ENCODE measurements around the gene CALM3. TPM values are rescaled to one million over a fixed set of nuclear protein-coding genes. Genes with fewer than 3 reads are reported as not detected.

Gene CALM3
- total RNA-seq, 1 experiment from 2014 or later, result 343 TPM

- H3K4me1 Mint-ChIP-seq, result no peaks in the 10 kb centered on the region
- H3K23ac ChIP-seq (ENCODE audit: insufficient read length, low read depth, low read length), result no peak overlapping the region
- no CpG with 5 or more reads among the region's 6 CpGs for WGBS (ENCODE audit: extremely low coverage, insufficient read length, low lambda C conversion rate)
- H3K79me2 ChIP-seq (ENCODE audit: insufficient read depth, low read length), result no peaks in the 10 kb centered on the region
- H3K14ac ChIP-seq (ENCODE audit: insufficient read depth, low read length), result no peak overlapping the region
- H4K20me1 ChIP-seq (ENCODE audit: control insufficient read depth, insufficient read depth, insufficient read length), result no peaks in the 10 kb centered on the region
- no peak overlapping the region for H4K91ac ChIP-seq (ENCODE audit: insufficient read length, low read depth, low read length)
- H3K36me3 Mint-ChIP-seq (ENCODE audit: insufficient read depth in 1 of 3, low read depth in 3 of 3), result 0 out of 7 replicates have a peak, but pooled peaks cover 0 to 4% (median 0%) of the 10 kb centered on the region in 3 experiments
- no peaks in the 10 kb centered on the region for H3K9me3 ChIP-seq (ENCODE audit: control insufficient read depth, low read depth, low read length)
- H2BK120ac ChIP-seq (ENCODE audit: low read depth, low read length, poor library complexity, severe bottlenecking), result no peak overlapping the region
- no peak overlapping the region for H3K4ac ChIP-seq (ENCODE audit: low read depth, low read length)
- H3K79me1 ChIP-seq (ENCODE audit: insufficient read depth, low read depth, low read length, poor library complexity, severe bottlenecking), result no peaks in the 10 kb centered on the region
- no peak overlapping the region for H4K5ac ChIP-seq (ENCODE audit: insufficient read length, low read depth, low read length)
- H3K27me3 ChIP-seq (ENCODE audit: insufficient read depth, low read length), result no peaks in the 10 kb centered on the region
- no peak overlapping the region for H2BK20ac ChIP-seq (ENCODE audit: low read depth, low read length, poor library complexity, severe bottlenecking)
- no peak overlapping the region for H3K9ac ChIP-seq (ENCODE audit: extremely low read depth, insufficient read length, low read length)
- H3K23me2 ChIP-seq (ENCODE audit: insufficient read length, low read depth, low read length, poor library complexity, severe bottlenecking), result no peaks in the 10 kb centered on the region
- H2BK15ac ChIP-seq (ENCODE audit: low read depth, low read length), result no peak overlapping the region
- no peaks in the 10 kb centered on the region for H3K4me1 ChIP-seq (ENCODE audit: insufficient read depth, low read length)
- peaks cover 3 to 9% of the 10 kb centered on the region in 2 experiments; a peak in 3 of 5 replicates for H3K9me3 Mint-ChIP-seq
- H3K56ac ChIP-seq (ENCODE audit: insufficient read length, low read depth, low read length), result no peak overlapping the region
- H2BK5ac ChIP-seq (ENCODE audit: insufficient read length, low read length), result no peak overlapping the region
- H2AK5ac ChIP-seq (ENCODE audit: insufficient read length, low read length), result no peak overlapping the region
- no peak for DNase-seq
- TF ChIP-seq, protein P1, sequence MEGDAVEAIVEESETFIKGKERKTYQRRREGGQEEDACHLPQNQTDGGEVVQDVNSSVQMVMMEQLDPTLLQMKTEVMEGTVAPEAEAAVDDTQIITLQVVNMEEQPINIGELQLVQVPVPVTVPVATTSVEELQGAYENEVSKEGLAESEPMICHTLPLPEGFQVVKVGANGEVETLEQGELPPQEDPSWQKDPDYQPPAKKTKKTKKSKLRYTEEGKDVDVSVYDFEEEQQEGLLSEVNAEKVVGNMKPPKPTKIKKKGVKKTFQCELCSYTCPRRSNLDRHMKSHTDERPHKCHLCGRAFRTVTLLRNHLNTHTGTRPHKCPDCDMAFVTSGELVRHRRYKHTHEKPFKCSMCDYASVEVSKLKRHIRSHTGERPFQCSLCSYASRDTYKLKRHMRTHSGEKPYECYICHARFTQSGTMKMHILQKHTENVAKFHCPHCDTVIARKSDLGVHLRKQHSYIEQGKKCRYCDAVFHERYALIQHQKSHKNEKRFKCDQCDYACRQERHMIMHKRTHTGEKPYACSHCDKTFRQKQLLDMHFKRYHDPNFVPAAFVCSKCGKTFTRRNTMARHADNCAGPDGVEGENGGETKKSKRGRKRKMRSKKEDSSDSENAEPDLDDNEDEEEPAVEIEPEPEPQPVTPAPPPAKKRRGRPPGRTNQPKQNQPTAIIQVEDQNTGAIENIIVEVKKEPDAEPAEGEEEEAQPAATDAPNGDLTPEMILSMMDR (conservative IDR thresholded peaks at IDR 0.05), result no peak
- no peak overlapping the region for H3K4me2 ChIP-seq (ENCODE audit: insufficient read depth, insufficient read length, low read length)
- H2AFZ ChIP-seq (ENCODE audit: low read length), result no peak overlapping the region
- no peak overlapping the region for H4K8ac ChIP-seq (replicated peaks; ENCODE audit: insufficient read length, low read depth, low read length)
- H2BK12ac ChIP-seq (ENCODE audit: insufficient read length, low read depth, low read length), result no peak overlapping the region
- H3K27me3 Mint-ChIP-seq (ENCODE audit: low read depth), result peaks cover 5% of the 10 kb centered on the region; the same call in 1 of the 2 replicates
- H3T11ph ChIP-seq (ENCODE audit: low read length), result no peak overlapping the region
- H3K27ac Mint-ChIP-seq, result no peak overlapping the region; a peak in 1 of 7 replicates
- no peak overlapping the region for H3K4me3 Mint-ChIP-seq
- H3K27ac ChIP-seq (ENCODE audit: insufficient read length, low read depth, low read length), result no peak overlapping the region
- H3K18ac ChIP-seq (ENCODE audit: insufficient read length, low read depth, low read length), result no peak overlapping the region
These were observed 5.1 kb upstream of the CALM3 start for GRCh38 chr19:46596008-46596407.

Data from H9 (cell line).